Cardiac muscle cell (in vitro differentiated cells and primary cell): Measurements from ENCODE around the gene GNG13. TPM values are rescaled to one million over a fixed set of nuclear protein-coding genes. Genes with fewer than 3 reads are reported as not detected.
A peak's percentile ranks its signal among the peaks of the same experiment; 100 is the strongest.

Experiments
- DNase-seq, 2 donors: peaks; one replicate each; pipeline versions ENCODE4 v3.0.0 to v3.0.0-alpha.2; 2010 to 2017; ENCODE audit warnings: low read depth in 1 of 2, low spot score in 1 of 2
- H3K27ac ChIP-seq: fragments of 200-600 bp; sonication (generic); 2 replicates; pipeline ENCODE4 v1.5.1; 2016
- H3K27me3 ChIP-seq: fragments of 200-600 bp; sonication (generic); 2 replicates; pipeline ENCODE4 v1.6.0; 2016; ENCODE audit warnings: control low read depth
- H3K36me3 ChIP-seq: fragments of 200-600 bp; sonication (generic); 2 replicates; pipeline ENCODE4 v1.5.1; 2016; ENCODE audit warnings: control low read depth
- H3K4me1 ChIP-seq: fragments of 200-600 bp; sonication (generic); 2 replicates; pipeline ENCODE4 v1.8.1; 2017; ENCODE audit warnings: low read depth, mild to moderate bottlenecking, mixed run types
- H3K4me3 ChIP-seq: fragments of 200-600 bp; sonication (generic); 2 replicates; pipeline ENCODE4 v1.5.1; 2016; ENCODE audit warnings: mild to moderate bottlenecking
- H3K9me3 ChIP-seq: fragments of 200-600 bp; sonication (generic); 2 replicates; pipeline ENCODE4 v1.5.1; 2017; ENCODE audit warnings: low read depth, mild to moderate bottlenecking, control low read depth
- CTCF ChIP-seq: IDR thresholded peaks from 2 replicates; pipeline ENCODE4 v1.5.1; 2012; ENCODE audit warnings: low read depth, mild to moderate bottlenecking, low read length
- polyA plus RNA-seq: library from polyadenylated mRNA; unstranded; fragments of >200 nt; fragmentation: Nextera tagmentation; extraction: Ambion mirVana; gene quantifications from 2 replicates; pipeline ENCODE4 v1.2.1, GENCODE V29; 2016
- total RNA-seq: library from RNA; depleted of rRNA; stranded (reverse); fragments of >200 nt; gene quantifications from 2 replicates; pipeline ENCODE4 v1.2.3, GENCODE V29; 2016

Gene GNG13
- total and polyA plus RNA-seq, 2 experiments from 2014 or later, result 0.79 TPM; not detected in 1

GRCh38 chr16:813916-814412 is 13.4 kb upstream of the GNG13 start:
- no peak overlapping the region for H3K27ac ChIP-seq
- H3K4me3 ChIP-seq, result no peak overlapping the region
- no peaks in the 10 kb centered on the region for H3K9me3 ChIP-seq
- H3K4me1 ChIP-seq, result no peaks in the 10 kb centered on the region
- H3K36me3 ChIP-seq, result no peaks in the 10 kb centered on the region
- TF ChIP-seq CTCF, result no peak
- peaks cover 19% of the 10 kb centered on the region for H3K27me3 ChIP-seq
- DNase-seq, result no peak

GRCh38 chr16:813204-813915 is 12.8 kb upstream of the GNG13 start:
- H3K9me3 ChIP-seq, result no peaks in the 10 kb centered on the region
- no peaks in the 10 kb centered on the region for H3K36me3 ChIP-seq
- H3K4me1 ChIP-seq, result no peaks in the 10 kb centered on the region
- no peak overlapping the region for H3K4me3 ChIP-seq
- H3K27ac ChIP-seq, result no peak overlapping the region
- H3K27me3 ChIP-seq, result peaks cover 19% of the 10 kb centered on the region
- DNase-seq, result peak; percentile 36 to 77
- TF ChIP-seq CTCF, result peak; percentile 48

- no peak for TF ChIP-seq CTCF
- Histone ChIP-seq H3K27me3 (peaks cover 15% of the 10 kb centered on the region), H3K4me1 (no peaks in the 10 kb centered on the region), H3K9me3 (no peaks in the 10 kb centered on the region), H3K36me3 (no peaks in the 10 kb centered on the region), H3K4me3 (peak overlapping the region; percentile 74), H3K27ac (no peak overlapping the region)
- DNase-seq, result no peak
Measured at GRCh38 chr16:808085-808386, 7.5 kb upstream of the GNG13 start.

GRCh38 chr16:807347-808084 is 7.0 kb upstream of the GNG13 start:
- H3K27me3 ChIP-seq, result peaks cover 16% of the 10 kb centered on the region
- TF ChIP-seq CTCF, result no peak
- DNase-seq, result peak; percentile 89 to 94
- H3K4me3 ChIP-seq, result peak overlapping the region; percentile 74
- no peaks in the 10 kb centered on the region for H3K4me1 ChIP-seq
- H3K27ac ChIP-seq, result peak overlapping the region; percentile 90
- H3K9me3 ChIP-seq, result no peaks in the 10 kb centered on the region
- H3K36me3 ChIP-seq, result no peaks in the 10 kb centered on the region

- peaks cover 4% of the 10 kb centered on the region for H3K4me1 ChIP-seq
- H3K27me3 ChIP-seq, result peaks cover 25% of the 10 kb centered on the region
- no peaks in the 10 kb centered on the region for H3K9me3 ChIP-seq
- no peak overlapping the region for H3K27ac ChIP-seq
- no peak for TF ChIP-seq CTCF
- no peaks in the 10 kb centered on the region for H3K36me3 ChIP-seq
- H3K4me3 ChIP-seq, result no peak overlapping the region
- no peak for DNase-seq
Measured at GRCh38 chr16:805474-805873, 4.9 kb upstream of the GNG13 start.
